ENCODE results near the gene IQSEC1.

DNA sequence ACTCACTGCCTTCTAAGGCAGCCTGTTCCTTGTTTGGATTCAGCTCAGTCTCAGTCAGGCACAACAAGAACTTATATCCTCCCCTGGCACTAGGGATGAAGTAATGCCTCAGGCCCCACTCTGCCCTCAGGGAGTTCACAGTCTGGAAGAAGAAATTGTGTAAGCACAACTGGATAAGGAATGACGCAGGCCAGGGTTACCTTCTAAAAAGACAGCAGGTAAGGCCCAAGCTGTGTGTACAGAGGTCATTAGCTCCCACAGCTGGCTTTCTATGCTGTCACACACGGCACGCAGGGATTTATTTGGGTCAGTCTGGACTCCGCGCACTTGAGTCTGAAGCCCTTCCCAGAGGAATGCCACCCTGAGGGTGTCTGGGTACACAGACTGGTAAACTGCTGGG lies 82.9 kb downstream of the IQSEC1 start:
- TF ChIP-seq SRF (CRISPR knock-in tag; IDR thresholded peaks at IDR 0.05), result no peak
- no peak for TF ChIP-seq POLR2AphosphoS5 (IDR thresholded peaks at IDR 0.05; ENCODE audit: control insufficient read depth, insufficient read depth, low read depth, low read length)
- TF ChIP-seq, protein P1, sequence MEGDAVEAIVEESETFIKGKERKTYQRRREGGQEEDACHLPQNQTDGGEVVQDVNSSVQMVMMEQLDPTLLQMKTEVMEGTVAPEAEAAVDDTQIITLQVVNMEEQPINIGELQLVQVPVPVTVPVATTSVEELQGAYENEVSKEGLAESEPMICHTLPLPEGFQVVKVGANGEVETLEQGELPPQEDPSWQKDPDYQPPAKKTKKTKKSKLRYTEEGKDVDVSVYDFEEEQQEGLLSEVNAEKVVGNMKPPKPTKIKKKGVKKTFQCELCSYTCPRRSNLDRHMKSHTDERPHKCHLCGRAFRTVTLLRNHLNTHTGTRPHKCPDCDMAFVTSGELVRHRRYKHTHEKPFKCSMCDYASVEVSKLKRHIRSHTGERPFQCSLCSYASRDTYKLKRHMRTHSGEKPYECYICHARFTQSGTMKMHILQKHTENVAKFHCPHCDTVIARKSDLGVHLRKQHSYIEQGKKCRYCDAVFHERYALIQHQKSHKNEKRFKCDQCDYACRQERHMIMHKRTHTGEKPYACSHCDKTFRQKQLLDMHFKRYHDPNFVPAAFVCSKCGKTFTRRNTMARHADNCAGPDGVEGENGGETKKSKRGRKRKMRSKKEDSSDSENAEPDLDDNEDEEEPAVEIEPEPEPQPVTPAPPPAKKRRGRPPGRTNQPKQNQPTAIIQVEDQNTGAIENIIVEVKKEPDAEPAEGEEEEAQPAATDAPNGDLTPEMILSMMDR (IDR thresholded peaks at IDR 0.05 in 2 of 3, conservative IDR thresholded peaks at IDR 0.05 in 1 of 3; ENCODE audit: insufficient read depth in 2 of 3, low read depth in 1 of 3, low read length in 3 of 3), result no peak
- no peak for TF ChIP-seq SMC3 (conservative IDR thresholded peaks at IDR 0.05; ENCODE audit: insufficient read depth, low read depth, low read length)
- no peak for TF ChIP-seq FOXJ3 (CRISPR knock-in tag; IDR thresholded peaks at IDR 0.05)
- TF ChIP-seq IRF2 (CRISPR knock-in tag; IDR thresholded peaks at IDR 0.05), result no peak
- TF ChIP-seq ELF2 (CRISPR knock-in tag; IDR thresholded peaks at IDR 0.05), result no peak
- no peak for TF ChIP-seq MECOM (CRISPR knock-in tag; IDR thresholded peaks at IDR 0.05)
- no peak for TF ChIP-seq ZNF263 (CRISPR knock-in tag; IDR thresholded peaks at IDR 0.05; ENCODE audit: borderline replicate concordance)
- TF ChIP-seq CEBPZ (IDR thresholded peaks at IDR 0.05; ENCODE audit: borderline replicate concordance, low read depth, low read length), result no peak
- no peak for TF ChIP-seq C11orf30 (IDR thresholded peaks at IDR 0.05; ENCODE audit: low read depth)
